GM19035 (cell line): ENCODE results near the gene HMCN1.

Experiments used
- ATAC-seq: cut with Tn5 transposase; IDR thresholded peaks from one replicate; pipeline ENCODE4 v1.9.1; 2021; ENCODE audit not compliant: unreplicated experiment

The HMCN1 gene

GRCh38 chr1:185895208-185895900 is 161.2 kb downstream of the HMCN1 start:
- ATAC-seq, result no peak

GRCh38 chr1:185896863-185897262 is 162.7 kb downstream of the HMCN1 start:
- no peak for ATAC-seq

DNA sequence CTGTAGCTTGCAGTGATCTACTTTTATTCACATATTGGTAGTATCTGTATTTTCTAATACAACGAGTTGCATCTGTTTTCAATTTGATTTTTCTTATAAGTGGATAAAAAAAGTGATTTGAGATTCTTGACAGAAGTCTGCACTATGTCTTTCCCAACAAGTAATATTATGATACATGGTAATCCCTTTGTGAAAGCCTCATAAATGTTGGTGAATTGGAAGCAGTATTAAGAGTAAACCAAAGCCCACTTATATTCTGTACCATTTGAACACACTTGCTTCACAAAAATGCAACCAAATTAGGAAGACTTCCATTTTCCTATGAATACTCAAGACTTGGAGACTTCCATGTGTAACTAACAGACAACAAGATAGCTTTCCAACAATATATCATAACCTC is 172.0 kb downstream of the HMCN1 start:
- ATAC-seq, result no peak

GRCh38 chr1:185907246-185907645 is 173.1 kb downstream of the HMCN1 start:
- no peak for ATAC-seq

DNA sequence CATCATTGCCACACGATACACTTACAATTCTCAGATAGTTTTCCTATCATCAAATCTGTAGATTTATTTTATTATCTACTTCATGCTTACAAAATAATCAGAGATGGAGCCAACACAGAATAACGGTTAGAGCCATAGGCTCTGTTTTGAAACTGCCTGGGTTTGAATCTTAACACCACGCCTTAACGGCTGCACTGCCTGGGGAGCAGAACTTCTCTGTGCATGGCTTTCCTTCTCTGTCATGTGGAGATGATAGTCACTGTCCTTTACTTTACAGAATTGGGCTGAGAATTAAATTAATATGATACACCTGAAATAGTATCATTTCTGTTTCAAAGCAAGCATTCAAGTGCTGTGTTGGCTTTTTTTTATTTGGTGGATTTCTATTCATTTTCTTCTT is 177.8 kb downstream of the HMCN1 start:
- no peak for ATAC-seq

DNA sequence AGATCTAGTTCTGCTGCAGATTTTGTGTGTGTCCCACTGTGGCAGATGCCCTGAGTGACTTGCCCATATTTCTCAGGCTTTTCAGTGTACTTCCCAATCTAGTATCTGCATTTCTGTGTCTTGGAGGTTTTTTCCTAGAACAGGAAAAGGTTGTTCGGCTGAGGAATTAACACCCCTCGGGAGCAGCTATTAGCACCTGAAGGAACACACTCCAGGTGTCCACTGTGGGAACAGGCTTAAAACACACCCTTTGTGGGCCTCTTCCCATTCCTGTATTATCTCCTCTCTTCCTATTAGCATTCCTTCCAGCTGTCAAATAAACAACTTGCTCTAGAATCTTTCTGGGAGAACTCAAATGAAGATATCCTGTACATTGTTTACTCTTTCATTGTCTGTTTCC is 178.3 kb downstream of the HMCN1 start:
- ATAC-seq, result no peak

DNA sequence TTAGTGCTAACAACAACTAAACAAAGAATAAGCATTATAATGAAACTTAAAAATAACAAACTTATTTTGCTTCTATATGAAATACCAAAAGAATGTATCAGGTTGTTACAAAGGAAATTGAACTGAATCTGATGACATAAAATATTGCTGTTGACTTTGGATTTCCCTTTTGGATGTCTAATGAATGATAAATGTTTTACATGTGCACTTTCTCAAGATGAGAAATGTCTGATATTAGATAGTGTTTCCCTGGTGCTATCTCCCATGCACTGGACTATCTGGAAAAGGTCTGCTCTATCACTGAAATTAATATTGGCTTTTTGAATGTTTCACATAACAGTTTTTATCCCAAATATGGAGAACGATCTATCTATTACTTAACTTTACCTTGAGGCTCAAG is 179.9 kb downstream of the HMCN1 start:
- no peak for ATAC-seq

DNA sequence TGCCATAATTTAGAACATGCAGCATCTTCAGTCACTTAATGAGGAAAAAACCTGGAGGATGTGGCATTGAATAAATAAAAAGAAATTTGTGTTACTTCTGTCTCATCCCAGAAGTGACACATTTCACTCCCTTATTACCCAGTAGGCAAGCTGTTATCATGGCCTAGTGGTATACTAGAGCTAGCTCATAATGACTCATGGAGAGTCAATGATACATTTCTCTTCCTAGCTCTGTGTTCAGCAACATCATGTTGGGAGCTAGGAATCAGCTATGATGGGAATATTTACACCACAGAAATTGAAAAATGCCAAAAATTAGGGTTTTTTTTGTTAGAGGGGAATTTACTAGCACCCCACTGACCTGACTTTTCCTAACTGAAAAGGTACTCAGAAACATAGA is 182.7 kb downstream of the HMCN1 start:
- ATAC-seq, result no peak

DNA sequence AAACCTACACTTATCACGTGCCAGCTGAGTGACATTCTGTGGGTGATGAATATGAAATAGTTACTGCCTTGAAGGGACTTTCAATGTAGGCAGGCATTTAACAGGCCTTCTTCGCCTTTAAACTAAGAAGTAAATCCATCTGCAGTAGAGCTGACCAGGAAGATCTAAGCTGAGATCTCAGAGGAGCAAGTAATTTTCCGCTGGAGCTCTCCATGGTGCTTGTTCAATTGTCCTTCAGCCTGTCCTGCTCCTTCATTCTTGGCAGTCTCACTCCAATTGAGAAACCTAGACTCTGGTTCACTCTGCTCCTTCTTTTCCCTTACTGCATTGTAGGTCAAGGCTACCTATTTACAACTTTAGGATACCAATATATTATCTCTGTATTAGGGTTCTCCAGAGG is 183.5 kb downstream of the HMCN1 start:
- no peak for ATAC-seq

GRCh38 chr1:185920602-185921001 is 186.4 kb downstream of the HMCN1 start:
- no peak for ATAC-seq

DNA sequence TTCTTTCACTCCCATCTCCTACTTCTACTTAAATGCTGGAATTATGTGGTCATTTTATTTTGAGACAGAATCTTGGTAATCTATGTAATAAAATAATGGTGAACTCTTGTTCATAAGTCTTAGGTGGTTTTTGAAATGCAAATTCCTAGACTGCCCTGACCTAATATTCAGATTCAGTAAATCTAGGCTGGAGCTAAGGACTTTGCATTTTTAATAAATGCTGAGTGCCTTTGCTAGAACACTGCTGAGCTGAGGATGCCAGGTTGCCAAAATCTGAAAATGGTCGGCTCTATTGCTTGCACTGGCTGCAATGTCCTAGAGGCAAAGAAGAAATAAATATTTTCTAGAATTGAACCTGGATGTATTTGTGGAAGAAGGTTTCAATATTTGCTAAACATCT is 187.4 kb downstream of the HMCN1 start:
- ATAC-seq, result no peak

DNA sequence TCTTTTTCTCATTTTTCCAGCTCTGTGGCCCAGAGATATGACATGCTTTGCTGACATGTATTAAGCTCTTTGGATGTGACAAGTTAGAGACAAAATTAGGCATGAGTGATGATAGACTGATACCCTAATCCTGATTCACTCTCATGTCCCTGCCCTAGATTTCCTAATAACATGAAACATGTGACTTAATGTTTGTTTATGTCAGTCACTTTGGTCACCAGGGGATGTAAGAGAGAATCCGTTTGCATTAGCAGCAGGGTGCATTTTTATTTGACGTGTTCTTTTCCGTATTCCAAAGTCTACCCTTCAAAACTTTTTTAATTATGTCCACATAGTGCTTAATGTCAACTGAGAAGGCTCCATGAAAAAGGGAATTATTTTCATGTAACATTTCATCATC is 192.4 kb downstream of the HMCN1 start:
- no peak for ATAC-seq

DNA sequence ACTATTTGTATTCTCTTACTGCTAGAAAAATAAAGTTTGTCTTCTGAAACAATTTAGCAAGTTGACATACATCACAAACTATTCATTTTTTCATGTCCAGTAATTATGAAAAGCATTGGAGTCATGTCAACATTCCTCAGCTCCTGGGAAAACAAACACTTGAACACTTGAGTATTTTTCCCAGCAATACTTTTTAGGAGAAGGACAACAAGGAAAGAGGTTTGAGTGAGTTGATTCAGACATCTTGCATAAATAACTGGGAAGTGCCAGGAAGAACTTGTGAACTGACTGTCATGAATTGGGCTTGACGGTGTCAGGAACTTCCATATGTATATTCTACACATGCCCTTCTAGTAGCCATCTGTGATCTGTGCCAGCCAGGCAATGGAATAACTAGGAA is 195.6 kb downstream of the HMCN1 start:
- no peak for ATAC-seq

DNA sequence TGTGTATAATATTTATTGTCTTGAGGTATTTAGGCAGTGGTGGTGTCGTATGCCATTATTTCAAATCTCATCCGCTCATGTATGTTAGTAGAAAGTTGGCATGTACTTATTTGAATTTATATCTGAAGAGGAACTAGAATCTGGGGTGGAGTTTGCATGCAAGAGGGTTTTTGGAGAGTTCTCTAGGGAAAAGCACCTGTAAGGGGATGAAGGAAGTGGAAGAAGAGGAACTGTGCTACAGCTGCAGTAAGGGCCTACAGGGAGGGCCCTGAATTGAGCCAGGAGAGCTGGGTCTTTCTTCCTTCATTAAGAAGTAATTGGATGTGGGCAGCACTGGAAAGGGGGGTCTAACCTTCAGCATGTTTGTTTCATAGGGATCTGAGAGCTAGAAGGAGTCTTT is 197.2 kb downstream of the HMCN1 start:
- ATAC-seq, result no peak

GRCh38 chr1:185933580-185933979 is 199.4 kb downstream of the HMCN1 start:
- no peak for ATAC-seq

DNA sequence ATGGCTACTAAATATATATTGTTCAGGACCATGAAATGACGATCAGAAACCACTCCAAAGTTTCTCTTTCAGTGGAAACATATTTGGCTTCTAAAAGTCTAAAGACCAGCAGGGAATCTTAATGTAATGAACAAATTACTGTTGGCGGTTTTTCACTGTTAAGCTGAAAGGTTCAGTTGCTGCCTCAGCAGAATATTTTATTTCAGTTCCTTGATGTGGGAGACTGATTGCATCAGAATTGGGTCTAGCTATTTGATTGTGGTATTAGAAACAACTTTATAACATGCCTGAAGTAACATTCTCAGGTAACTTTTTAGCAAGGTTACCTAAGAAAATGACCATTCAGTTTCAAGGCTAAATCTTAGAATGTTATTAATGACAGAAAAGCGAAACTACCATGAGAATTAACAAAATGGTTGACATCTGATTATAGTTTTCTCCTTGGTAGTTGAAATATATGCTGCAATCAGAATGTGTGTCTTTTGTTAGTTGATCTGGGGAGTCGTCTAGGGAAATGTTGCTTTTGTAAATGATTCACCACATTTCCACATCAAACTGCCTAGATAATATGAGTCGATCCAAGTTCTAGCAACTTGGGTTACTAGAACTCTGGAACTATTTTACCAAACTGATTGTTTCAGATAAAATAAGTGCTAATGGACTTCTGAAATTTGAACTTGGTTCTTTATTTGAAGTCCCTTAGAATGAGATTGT is 200.4 kb downstream of the HMCN1 start:
- ATAC-seq, result no peak

DNA sequence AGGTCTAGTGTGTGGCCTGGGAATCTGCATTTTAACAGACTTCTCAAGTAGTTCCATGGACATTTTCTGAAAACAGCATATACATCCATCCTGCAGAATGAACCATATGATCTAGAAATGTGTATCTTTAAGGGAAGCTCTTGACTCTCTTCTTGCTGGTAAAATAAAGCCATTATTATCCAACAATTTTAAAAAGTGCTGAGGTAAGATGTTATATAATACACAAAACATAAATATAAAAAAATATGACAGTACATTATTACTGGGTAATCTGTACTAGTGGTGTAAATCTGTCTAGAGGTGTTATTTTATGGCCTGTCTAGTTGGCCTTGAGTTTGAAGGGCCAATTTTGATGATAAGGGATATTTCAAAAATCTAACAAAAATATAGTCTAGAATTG is 201.2 kb downstream of the HMCN1 start:
- ATAC-seq, result no peak

- ATAC-seq, result no peak
Observed at GRCh38 chr1:185936641-185937040, 202.4 kb downstream of the HMCN1 start.

DNA sequence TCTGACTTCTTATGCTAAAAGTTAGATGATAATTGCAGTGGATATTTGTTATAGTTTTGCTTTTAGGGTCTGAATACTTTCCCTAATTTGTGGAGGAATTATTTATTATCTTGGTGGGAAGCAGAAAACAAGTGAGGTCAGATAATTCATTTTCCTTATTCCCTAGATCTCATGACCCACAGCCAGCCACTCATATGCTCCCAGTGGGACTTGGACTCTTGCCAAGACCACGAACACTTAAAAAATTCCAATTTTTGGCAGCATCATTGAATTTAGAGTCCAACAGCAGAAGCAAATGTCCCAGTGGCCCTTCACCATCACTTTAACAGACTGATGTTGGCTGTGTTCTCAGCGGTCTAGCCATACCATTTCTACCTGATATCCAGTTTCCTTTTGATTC is 204.2 kb downstream of the HMCN1 start:
- ATAC-seq, result no peak

DNA sequence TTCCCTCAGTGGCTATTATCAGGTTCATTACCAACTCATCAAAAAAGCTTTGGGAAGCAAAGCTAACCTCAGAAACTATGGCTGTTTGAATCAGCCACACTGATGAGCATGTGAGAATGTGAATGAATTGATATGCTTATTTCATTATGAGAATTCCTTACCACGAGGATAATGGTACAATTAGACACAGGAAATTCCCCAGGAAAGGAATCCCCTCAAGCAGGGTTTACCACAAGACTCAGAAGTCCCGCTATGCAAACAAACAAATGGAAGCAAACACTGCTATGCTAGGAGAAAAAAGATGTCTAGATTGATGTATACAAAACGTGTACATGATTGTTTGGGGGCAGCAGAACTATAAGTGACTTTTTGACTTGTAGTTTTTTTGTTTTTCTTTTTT is 205.0 kb downstream of the HMCN1 start:
- no peak for ATAC-seq

GRCh38 chr1:185942961-185943360 is 208.8 kb downstream of the HMCN1 start:
- ATAC-seq, result no peak

DNA sequence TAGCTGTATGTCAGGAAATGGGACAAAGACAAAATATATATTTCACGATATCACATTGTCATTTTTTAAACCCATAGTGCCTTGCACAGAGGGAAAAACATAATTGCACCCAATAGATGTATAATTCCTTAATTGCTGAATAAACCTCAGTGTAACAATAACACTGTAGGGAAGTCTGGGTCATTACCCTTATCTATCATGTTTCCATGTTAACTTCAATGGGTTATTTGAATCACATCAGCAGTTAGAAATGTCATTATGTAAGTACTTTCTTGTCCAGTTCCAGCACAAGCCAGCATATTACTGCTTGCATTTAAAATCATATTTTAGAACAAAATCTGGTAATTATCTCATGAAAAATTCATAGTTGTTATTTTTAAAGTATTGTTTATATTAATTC is 222.7 kb downstream of the HMCN1 start:
- no peak for ATAC-seq
